K562 (cell line): Measurements from ENCODE around the gene BRD3OS. TPM values are rescaled to one million over a fixed set of nuclear protein-coding genes. Genes with fewer than 3 reads are reported as not detected.
A peak's percentile ranks its signal among the peaks of the same experiment; 100 is the strongest.

ENCODE experiments used
- ATAC-seq: fragments of 200-7000 bp; cut with Tn5 transposase; 3 replicates; pipeline ENCODE4 v1.9.1; 2020; ENCODE audit warnings: moderate library complexity
- BruUV-seq: library from RNA; stranded (reverse); fragments of 400-500 nt; replicated peaks from 2 replicates; lab custom pipeline; 2021; lab: Mats Ljungman, UMichigan
- CTCF ChIA-PET: fragments of 300-600 bp; formaldehyde crosslinking; extraction: SDS; loops from one replicate; lab custom pipeline; 2021; ENCODE audit warnings: low intra/inter-chr PET ratio; lab: Yijun Ruan, JAX
- POLR2A ChIA-PET: fragments of 300-600, 350-650 bp; sonication (Branson Sonifier 250); formaldehyde crosslinking; extraction: SDS; loops from one replicate; lab custom pipeline; 2021; ENCODE audit warnings: antibody characterized with exemption, inconsistent platforms; lab: Yijun Ruan, JAX
- DNase-seq, 4 experiments: peaks; one replicate each; pipeline versions ENCODE4 v3.0.0 to v3.0.0-alpha.2; 2011 to 2018; ENCODE audit warnings: low spot score in 3 of 4, mixed read lengths in 3 of 4; ENCODE audit errors: extremely low read depth in 1 of 4
- FAIRE-seq: peaks from 2 replicates; lab custom pipeline; 2011; peaks lifted over from hg19 to GRCh38; lab: Jason Lieb, UNC
- H2AFZ ChIP-seq: 2 replicates; pipeline ENCODE4 v1.6.0; 2011; ENCODE audit warnings: low read depth, low read length, control low read depth, inconsistent platforms
- H3K27ac ChIP-seq: fragments of 200-600 bp; 3 replicates; pipeline ENCODE4 v1.8.0; 2011; ENCODE audit warnings: low read depth, mild to moderate bottlenecking, control low read depth, inconsistent platforms, low read length, moderate library complexity, mixed read lengths; ENCODE audit errors: extremely low read depth
- H3K27me3 ChIP-seq, 2 experiments: fragments of 300-600 bp in 1 of 2; 2 replicates in 1 of 2; 3 replicates in 1 of 2; pipeline versions ENCODE4 v1.6.0 to v1.8.0; 2011; ENCODE audit warnings: inconsistent platforms in 2 of 2, low read length in 2 of 2, mild to moderate bottlenecking in 1 of 2, mixed read lengths in 1 of 2, moderate library complexity in 1 of 2; ENCODE audit not compliant: control insufficient read depth in 2 of 2, insufficient read depth in 2 of 2
- H3K36me3 ChIP-seq: fragments of 300-600 bp; 3 replicates; pipeline ENCODE4 v1.8.0; 2011; ENCODE audit warnings: mild to moderate bottlenecking, low read length, inconsistent platforms; ENCODE audit not compliant: control insufficient read depth, insufficient read depth
- H3K4me1 ChIP-seq, 2 experiments: fragments of 200-600 bp in 1 of 2; replicated peaks in 1 of 2; 2 replicates in 1 of 2; 3 replicates in 1 of 2; pipeline versions ENCODE4 v1.5.1 to v1.8.0; 2011; ENCODE audit warnings: inconsistent platforms in 2 of 2, low read length in 2 of 2, mild to moderate bottlenecking in 1 of 2, mixed read lengths in 1 of 2, moderate library complexity in 1 of 2; ENCODE audit not compliant: control insufficient read depth in 2 of 2, insufficient read depth in 2 of 2
- H3K4me2 ChIP-seq: 2 replicates; pipeline ENCODE4 v1.6.1; 2011; ENCODE audit warnings: low read length, control low read depth, inconsistent platforms, mixed read lengths; ENCODE audit not compliant: insufficient read depth
- H3K4me3 ChIP-seq: fragments of 200-600 bp; sonication (generic), shearing (Covaris generic); 2 replicates; pipeline ENCODE4 v1.5.1; 2016; ENCODE audit warnings: control low read depth, inconsistent platforms
- H3K79me2 ChIP-seq: fragments of 200-600 bp; 3 replicates; pipeline ENCODE4 v1.8.0; 2011; ENCODE audit warnings: low read length, inconsistent platforms; ENCODE audit not compliant: control insufficient read depth, insufficient read depth
- H3K9ac ChIP-seq, 2 experiments: 2 replicates each; pipeline versions ENCODE4 v1.6.0 to v1.6.1; 2011; ENCODE audit warnings: low read depth in 2 of 2, low read length in 2 of 2, control low read depth in 1 of 2, inconsistent platforms in 1 of 2, mild to moderate bottlenecking in 1 of 2, mixed read lengths in 1 of 2; ENCODE audit not compliant: insufficient read depth in 1 of 2
- H3K9me1 ChIP-seq: one replicate; pipeline ENCODE4 v1.6.0; 2011; ENCODE audit warnings: inconsistent platforms, mild to moderate bottlenecking, low read length, moderate library complexity; ENCODE audit not compliant: control insufficient read depth, insufficient read depth
- H3K9me3 ChIP-seq: replicated peaks from 2 replicates; pipeline ENCODE4 v1.5.1; 2011; ENCODE audit warnings: low read depth, low read length, inconsistent platforms; ENCODE audit not compliant: control insufficient read depth, insufficient read depth
- H4K20me1 ChIP-seq: replicated peaks from 2 replicates; pipeline ENCODE4 v1.6.1; 2011; ENCODE audit warnings: low read length, inconsistent platforms, mixed read lengths; ENCODE audit not compliant: control insufficient read depth, insufficient read depth
- BHLHE40 ChIP-seq: IDR thresholded peaks from 2 replicates; pipeline ENCODE4 v1.6.1; 2011; ENCODE audit warnings: low read length, improper control_type of control experiment
- CREB1 ChIP-seq, 2 experiments: sonication (generic) in 1 of 2; formaldehyde crosslinking in 1 of 2; IDR thresholded peaks; 2 replicates each; pipeline versions ENCODE4 v1.6.1 to v1.8.0; 2012 to 2022; ENCODE audit warnings: inconsistent platforms in 1 of 2, mild to moderate bottlenecking in 1 of 2, missing genetic modification reagents in 1 of 2, moderate library complexity in 1 of 2
- ETV1 ChIP-seq: fragments of 450-650 bp; conservative IDR thresholded peaks from 2 replicates; pipeline ENCODE4 v1.6.1; 2016; ENCODE audit warnings: missing genetic modification characterization, control low read depth, low read depth, missing compliant biosample characterization
- NCOA2 ChIP-seq, 2 experiments: fragments of 450-650 bp; IDR thresholded peaks; 2 replicates each; pipeline ENCODE4 v1.6.1; 2018; ENCODE audit warnings: mild to moderate bottlenecking in 2 of 2, moderate library complexity in 1 of 2; ENCODE audit not compliant: partially characterized antibody in 2 of 2
- ZNF274 ChIP-seq: IDR thresholded peaks from 2 replicates; pipeline ENCODE4 v1.6.1; 2011; ENCODE audit warnings: low read depth, mild to moderate bottlenecking, low read length, moderate library complexity, borderline replicate concordance
- WGBS: fragments of 100-300 bp; shearing (Covaris generic); methylation state at CpG from one replicate; pipeline ENCODE4 v1.1.6; 2016; ENCODE audit warnings: low coverage, mixed read lengths; ENCODE audit not compliant: insufficient coverage; ENCODE audit errors: missing lambda C conversion rate; 5-methylcytosine and 5-hydroxymethylcytosine counted together
- in situ Hi-C: fragments of 300-500 bp; cut with MboI; formaldehyde crosslinking; loops from 4 replicates; pipeline ENCODE4 v1.15.0; 2018; ENCODE audit warnings: inconsistent platforms, mixed read lengths
- intact Hi-C: fragments of 100-400 bp; cut with micrococcal nuclease; formaldehyde crosslinking; loops from 2 replicates; pipeline ENCODE4 v1.14.2; 2022
- polyA plus RNA-seq, 8 experiments: library from polyadenylated mRNA; depleted of rRNA in 4 of 8; stranded (reverse) in 5 of 8; unstranded in 3 of 8; fragments of >200 nt; fragmentation: Nextera tagmentation in 2 of 8; fragmentation: Illumina TruSeq in 1 of 8; extraction: Ambion mirVana in 2 of 8; extraction: Trizol in 1 of 8; gene quantifications; 2 replicates each; pipeline versions ENCODE4 v1.2.1 to v1.2.3, GENCODE V29; 2011 to 2014; ENCODE audit warnings: inconsistent platforms in 1 of 8, missing spikeins in 1 of 8
- total RNA-seq, 7 experiments: library from RNA; depleted of rRNA in 6 of 7; stranded (reverse); fragments of >200 nt in 6 of 7; fragmentation: Illumina TruSeq in 2 of 7; extraction: Trizol in 2 of 7; gene quantifications; 2 replicates each; pipeline versions ENCODE4 v1.2.1 to v1.2.3, GENCODE V29; 2011 to 2021; ENCODE audit warnings: low replicate concordance in 1 of 7
- TF ChIP-seq, protein P1 (sequence below): fragments of 250-450 bp; sonication (Bioruptor Pico); IDR thresholded peaks from 2 replicates; pipeline ENCODE4 v1.8.0; 2022; ENCODE audit warnings: inconsistent platforms
- TF ChIP-seq, protein P2 (sequence below): sonication (generic); formaldehyde crosslinking; IDR thresholded peaks from 2 replicates; pipeline ENCODE4 v1.8.0; 2023; ENCODE audit warnings: mild to moderate bottlenecking, missing genetic modification reagents
- TF ChIP-seq, protein P3 (sequence below), 3 experiments: IDR thresholded peaks in 2 of 3; conservative IDR thresholded peaks in 1 of 3; 2 replicates each; pipeline ENCODE4 v1.5.1; 2011 to 2012; ENCODE audit warnings: low read length in 3 of 3, mild to moderate bottlenecking in 3 of 3, control low read depth in 2 of 3, improper control_type of control experiment in 1 of 3, inconsistent platforms in 1 of 3, low read depth in 1 of 3, mixed read lengths in 1 of 3, moderate library complexity in 1 of 3; ENCODE audit not compliant: insufficient read depth in 2 of 3

Gene BRD3OS
- total and polyA plus RNA-seq, 9 of the 15 experiments (the other 6 are each of a cell fraction or from before 2014, with no cell fraction given) = 1.1 to 8.7 (median 5.9) TPM

DNA sequence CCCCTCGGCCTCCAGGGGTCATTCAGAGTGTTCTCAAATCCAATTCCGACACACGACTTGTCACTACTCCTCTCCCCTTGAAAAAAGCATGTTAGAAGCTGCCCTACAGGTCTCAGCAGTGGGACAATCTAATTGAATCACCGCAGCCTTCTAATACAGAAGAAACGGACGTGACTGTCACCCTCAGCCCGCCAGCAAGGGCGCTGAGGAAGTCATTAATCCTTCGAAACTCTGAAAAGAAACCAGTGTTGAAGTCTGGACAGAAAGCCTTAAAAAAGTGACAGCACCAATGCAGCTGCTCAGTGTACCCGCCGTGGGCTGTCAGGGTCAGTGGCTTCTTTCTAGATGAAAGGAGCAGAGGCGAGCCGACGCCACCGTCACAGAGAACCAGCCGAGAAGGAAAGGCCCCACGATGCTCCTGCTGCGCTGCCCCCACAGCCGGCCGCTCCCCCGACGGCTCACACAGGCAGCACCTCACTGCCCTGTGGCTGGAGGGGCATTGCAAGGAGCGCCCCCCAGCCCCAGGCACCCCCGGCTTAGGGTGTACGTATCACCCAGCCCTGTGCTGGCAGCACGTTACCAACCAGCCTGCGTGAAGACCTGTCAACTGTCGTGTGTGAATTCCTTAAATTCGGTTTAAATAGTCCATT is 5.7 kb downstream of the BRD3OS start:
- ChIA-PET POLR2A (no interaction called here), CTCF (no interaction called here)
- TF ChIP-seq NCOA2 (IDR thresholded peaks at IDR 0.05; ENCODE audit: partially characterized antibody in 2 of 2) (no peak), ZNF274 (no peak)
- Histone ChIP-seq H3K9me3 (no peaks in the 10 kb centered on the region), H3K36me3 (peaks cover 42% of the 10 kb centered on the region; the same call in 2 of the 3 replicates), H3K4me3 (no peak overlapping the region), H3K79me2 (no peaks in the 10 kb centered on the region), H2AFZ (no peak overlapping the region), H3K4me2 (no peak overlapping the region), H3K4me1 (peaks cover 0 to 15% of the 10 kb centered on the region in 2 experiments; a peak in 2 of 5 replicates), H3K9me1 (no peaks in the 10 kb centered on the region), H3K27me3 (no peaks in the 10 kb centered on the region), H3K27ac (no peak overlapping the region), H3K9ac (0 out of 4 replicates have a peak overlapping the region, but pooled peaks of 1 of the 2 experiments have one; percentile 7), H4K20me1 (no peaks in the 10 kb centered on the region)
- FAIRE-seq (no peak), DNase-seq (no peak), ATAC-seq (no peak)
- intact Hi-C loops (no loop called here), in situ Hi-C loops (no loop called here)
- no TSS peak for BruUV-seq
- 78% methylated on average over 15 of the region's 29 CpGs for WGBS

DNA sequence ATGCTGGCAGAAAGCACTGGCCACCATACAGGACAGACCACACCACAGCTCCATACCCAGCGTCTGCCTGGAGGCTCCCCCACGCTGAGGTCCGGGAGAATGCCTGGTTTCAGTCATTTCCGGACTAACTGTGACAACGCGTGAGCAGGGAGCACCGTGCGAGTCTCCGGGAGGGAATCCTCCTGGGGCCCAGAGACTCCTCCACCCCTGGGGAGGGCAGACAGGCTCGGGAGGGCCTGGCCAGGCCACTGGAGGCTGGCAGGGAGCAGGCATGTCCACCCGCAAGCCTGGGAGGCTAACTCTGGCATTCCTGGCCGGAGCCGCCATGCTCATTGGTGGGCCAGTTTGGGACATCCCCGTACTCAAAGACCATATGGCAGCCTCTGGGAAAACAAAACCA is 6.5 kb downstream of the BRD3OS start:
- peaks cover 48% of the 10 kb centered on the region; the same call in 2 of the 3 replicates for H3K36me3 ChIP-seq
- no peak overlapping the region for H3K4me2 ChIP-seq
- intact Hi-C loops (no loop called here), in situ Hi-C loops (no loop called here)
- H3K9ac ChIP-seq = peak overlapping the region in 1 of 2 experiments; percentile 26; a peak in 1 of 4 replicates
- H3K4me3 ChIP-seq = no peak overlapping the region
- BruUV-seq = TSS peak; percentile 52
- H2AFZ ChIP-seq = no peak overlapping the region
- FAIRE-seq (no peak), DNase-seq (no peak), ATAC-seq (no peak)
- no peaks in the 10 kb centered on the region for H3K9me1 ChIP-seq
- CTCF ChIA-PET = no interaction called here
- WGBS = 92% methylated on average over 11 of the region's 14 CpGs
- no peaks in the 10 kb centered on the region for H3K79me2 ChIP-seq
- no peaks in the 10 kb centered on the region for H4K20me1 ChIP-seq
- peaks cover 0 to 8% of the 10 kb centered on the region in 2 experiments; a peak in 1 of 5 replicates for H3K4me1 ChIP-seq
- H3K27ac ChIP-seq = no peak overlapping the region
- POLR2A ChIA-PET = no interaction called here
- no peaks in the 10 kb centered on the region for H3K9me3 ChIP-seq
- H3K27me3 ChIP-seq = no peaks in the 10 kb centered on the region
- TF ChIP-seq ETV1 (no peak), BHLHE40 (no peak), CREB1 (IDR thresholded peaks at IDR 0.05) (no peak), CREB1 (CRISPR knock-in tag; IDR thresholded peaks at IDR 0.05) (no peak)
- TF ChIP-seq, protein P1, sequence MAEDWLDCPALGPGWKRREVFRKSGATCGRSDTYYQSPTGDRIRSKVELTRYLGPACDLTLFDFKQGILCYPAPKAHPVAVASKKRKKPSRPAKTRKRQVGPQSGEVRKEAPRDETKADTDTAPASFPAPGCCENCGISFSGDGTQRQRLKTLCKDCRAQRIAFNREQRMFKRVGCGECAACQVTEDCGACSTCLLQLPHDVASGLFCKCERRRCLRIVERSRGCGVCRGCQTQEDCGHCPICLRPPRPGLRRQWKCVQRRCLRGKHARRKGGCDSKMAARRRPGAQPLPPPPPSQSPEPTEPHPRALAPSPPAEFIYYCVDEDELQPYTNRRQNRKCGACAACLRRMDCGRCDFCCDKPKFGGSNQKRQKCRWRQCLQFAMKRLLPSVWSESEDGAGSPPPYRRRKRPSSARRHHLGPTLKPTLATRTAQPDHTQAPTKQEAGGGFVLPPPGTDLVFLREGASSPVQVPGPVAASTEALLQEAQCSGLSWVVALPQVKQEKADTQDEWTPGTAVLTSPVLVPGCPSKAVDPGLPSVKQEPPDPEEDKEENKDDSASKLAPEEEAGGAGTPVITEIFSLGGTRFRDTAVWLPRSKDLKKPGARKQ (CRISPR knock-in tag) = no peak
- TF ChIP-seq, protein P2, sequence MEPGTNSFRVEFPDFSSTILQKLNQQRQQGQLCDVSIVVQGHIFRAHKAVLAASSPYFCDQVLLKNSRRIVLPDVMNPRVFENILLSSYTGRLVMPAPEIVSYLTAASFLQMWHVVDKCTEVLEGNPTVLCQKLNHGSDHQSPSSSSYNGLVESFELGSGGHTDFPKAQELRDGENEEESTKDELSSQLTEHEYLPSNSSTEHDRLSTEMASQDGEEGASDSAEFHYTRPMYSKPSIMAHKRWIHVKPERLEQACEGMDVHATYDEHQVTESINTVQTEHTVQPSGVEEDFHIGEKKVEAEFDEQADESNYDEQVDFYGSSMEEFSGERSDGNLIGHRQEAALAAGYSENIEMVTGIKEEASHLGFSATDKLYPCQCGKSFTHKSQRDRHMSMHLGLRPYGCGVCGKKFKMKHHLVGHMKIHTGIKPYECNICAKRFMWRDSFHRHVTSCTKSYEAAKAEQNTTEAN (CRISPR knock-in tag) = no peak
- TF ChIP-seq, protein P3, sequence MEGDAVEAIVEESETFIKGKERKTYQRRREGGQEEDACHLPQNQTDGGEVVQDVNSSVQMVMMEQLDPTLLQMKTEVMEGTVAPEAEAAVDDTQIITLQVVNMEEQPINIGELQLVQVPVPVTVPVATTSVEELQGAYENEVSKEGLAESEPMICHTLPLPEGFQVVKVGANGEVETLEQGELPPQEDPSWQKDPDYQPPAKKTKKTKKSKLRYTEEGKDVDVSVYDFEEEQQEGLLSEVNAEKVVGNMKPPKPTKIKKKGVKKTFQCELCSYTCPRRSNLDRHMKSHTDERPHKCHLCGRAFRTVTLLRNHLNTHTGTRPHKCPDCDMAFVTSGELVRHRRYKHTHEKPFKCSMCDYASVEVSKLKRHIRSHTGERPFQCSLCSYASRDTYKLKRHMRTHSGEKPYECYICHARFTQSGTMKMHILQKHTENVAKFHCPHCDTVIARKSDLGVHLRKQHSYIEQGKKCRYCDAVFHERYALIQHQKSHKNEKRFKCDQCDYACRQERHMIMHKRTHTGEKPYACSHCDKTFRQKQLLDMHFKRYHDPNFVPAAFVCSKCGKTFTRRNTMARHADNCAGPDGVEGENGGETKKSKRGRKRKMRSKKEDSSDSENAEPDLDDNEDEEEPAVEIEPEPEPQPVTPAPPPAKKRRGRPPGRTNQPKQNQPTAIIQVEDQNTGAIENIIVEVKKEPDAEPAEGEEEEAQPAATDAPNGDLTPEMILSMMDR (IDR thresholded peaks at IDR 0.05 in 2 of 3, conservative IDR thresholded peaks at IDR 0.05 in 1 of 3; ENCODE audit: insufficient read depth in 2 of 3, low read depth in 1 of 3, low read length in 3 of 3) = no peak
